Measurements from ENCODE around the gene KIF5C.

KIF5C gene

DNA sequence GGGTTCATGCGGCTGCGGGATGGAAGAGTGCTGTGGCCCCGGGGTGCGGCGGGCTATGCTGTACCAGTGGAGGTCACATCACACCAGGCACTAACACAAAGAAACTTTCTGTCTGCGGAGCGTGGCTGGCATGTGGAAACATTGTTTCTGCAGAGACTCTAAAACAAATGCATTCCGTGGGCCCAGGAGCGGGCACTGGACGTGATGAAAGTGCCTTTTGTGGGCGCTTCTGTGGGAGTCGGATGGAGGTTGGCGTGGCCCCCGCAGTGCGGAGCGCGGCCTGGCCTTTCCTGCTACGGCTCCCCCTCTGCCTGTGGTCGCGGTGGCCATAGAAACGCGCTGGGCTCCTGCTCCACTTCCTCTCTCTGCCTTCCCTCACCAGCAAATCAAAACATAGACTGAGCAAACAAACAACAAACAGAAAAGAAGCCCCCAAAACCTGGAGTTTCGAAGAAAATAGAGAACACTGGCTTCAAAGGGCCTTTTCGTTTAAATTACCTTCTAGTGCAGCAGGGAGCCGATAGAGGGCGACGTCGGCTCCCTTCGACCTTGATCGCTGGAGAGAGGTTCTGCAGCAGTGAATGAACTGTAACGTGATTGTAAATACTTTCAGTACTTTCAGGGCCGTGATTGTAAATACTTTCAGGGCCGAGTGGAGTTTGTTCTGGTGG lies 51.4 kb downstream of the KIF5C start:
- peak; percentile 2 for DNase-seq

DNA sequence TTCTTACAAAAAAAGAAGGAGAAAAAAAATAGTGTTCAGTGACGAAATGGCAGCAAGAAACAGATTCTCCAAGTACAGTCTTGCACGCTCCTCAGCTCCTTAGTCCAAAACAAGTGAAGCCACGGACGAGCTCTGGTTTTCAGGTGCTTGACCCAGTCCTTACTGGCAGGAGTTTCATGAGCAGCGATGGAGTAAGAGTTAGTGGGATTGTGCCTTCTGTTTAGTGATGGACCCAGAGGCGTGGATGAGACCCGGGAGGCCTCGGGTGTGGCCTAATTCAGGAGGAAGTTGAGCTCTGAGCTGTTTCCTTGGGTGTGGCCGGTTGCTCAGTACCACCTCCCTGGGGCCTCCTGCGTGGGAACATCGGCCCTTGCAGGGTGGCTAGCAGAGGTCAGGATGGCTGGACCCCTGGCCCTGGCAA lies 52.0 kb downstream of the KIF5C start:
- DNase-seq: no peak

DNA sequence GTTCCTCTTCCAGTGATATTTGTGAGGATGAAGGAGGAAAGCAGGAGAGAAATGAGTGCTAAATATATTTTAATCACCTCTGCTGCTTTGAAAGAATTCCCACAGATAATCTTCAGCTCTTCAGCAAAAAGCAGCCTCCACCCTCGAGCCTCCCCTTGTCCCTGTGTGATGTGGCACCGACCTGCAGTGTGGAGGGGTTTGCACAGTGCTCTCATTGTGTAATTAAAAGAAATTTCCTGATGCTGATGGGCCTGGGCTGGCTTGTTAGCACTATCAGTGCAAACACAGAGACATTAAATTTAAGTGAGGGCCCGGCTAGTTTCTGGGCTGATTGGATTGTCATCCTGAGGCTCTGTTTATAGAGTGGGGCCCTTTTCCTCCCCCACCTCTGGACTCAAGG lies 53.4 kb downstream of the KIF5C start:
- no peak for DNase-seq

DNA sequence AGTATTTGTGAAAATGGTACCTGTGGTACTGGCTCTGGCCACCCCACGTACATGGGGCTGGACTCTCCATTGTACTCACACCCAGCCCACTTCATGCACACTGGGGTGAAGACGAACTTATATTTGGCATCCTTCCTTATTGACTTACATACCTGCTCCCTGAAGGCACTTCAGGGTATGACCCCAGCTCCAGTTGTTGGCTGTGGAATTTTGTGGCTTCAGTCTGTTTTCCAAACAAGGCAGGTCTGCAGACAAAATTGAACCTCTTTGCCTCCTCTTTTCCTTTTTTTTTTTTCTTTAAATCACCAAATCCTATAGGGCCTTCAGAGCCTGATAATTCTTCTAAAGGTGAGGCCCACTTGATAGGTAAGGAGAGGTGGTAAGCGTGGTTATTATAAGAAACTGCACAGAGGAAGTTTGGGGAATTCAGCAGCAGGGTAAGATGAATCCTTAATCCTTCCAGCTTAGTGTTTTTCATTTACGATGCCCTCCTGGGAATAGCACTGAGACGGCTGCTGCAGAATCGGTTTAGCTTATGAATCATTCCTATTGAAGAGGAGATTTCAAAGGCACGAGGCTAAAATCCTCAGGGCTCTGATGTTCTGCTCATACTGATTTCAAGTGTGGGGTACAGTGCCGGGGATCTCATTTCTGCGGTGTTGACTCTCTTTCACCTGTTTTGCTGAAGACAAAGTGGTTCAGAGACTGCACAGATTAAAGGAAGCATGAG lies 55.2 kb downstream of the KIF5C start:
- DNase-seq: no peak

DNA sequence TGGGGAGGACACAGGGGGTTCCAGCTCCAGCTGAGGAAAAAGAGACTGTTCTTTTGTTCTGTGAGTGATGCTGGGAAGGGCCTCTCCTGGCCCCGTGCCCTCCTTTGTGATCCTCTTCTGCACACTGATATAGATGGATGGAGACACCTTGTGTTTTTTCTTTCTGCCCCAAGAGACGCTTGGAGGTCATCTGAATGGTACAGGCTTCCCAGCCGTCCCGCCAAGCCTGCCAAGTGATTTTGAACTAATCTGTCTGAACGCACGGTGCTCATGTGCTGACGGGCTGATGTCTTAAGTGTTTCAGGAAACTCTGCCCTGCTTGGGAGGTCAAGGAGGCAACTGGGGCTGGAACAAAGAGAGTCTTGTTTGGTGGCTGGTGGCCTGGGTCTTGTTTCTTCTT lies 57.5 kb downstream of the KIF5C start:
- no peak for DNase-seq

DNA sequence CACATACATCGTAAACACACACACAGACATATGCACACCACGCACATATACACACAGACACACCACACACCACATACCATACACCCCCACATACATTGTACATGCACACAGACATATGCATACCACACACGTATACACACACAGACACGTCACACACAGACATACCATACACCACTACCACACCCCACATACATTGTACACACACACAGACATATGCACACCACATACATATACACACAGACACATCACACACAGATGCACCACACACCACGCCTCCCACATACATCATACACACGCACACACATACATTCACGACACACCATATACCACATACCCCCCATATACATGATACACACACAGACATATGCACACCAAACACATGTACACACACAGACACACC lies 58.4 kb downstream of the KIF5C start:
- no peak for DNase-seq

DNA sequence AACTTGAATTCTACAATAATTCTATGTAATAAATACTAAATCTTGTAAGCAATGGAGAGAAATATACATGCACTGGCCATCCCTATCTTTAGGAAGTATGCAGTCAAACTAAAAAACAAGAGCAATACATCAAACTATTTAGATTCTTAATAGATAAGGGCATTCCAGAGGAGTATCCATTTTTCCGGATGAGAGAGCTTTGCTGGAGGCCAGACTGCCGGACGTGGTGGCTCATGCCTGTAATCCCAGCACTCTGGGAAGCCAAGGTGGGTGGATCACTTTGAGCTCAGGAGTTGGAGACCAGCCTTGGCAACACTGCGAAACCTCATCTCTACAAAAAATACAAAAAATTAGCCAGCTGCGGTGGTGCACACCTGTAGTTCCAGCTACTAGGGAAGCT lies 60.8 kb downstream of the KIF5C start:
- no peak for DNase-seq

DNA sequence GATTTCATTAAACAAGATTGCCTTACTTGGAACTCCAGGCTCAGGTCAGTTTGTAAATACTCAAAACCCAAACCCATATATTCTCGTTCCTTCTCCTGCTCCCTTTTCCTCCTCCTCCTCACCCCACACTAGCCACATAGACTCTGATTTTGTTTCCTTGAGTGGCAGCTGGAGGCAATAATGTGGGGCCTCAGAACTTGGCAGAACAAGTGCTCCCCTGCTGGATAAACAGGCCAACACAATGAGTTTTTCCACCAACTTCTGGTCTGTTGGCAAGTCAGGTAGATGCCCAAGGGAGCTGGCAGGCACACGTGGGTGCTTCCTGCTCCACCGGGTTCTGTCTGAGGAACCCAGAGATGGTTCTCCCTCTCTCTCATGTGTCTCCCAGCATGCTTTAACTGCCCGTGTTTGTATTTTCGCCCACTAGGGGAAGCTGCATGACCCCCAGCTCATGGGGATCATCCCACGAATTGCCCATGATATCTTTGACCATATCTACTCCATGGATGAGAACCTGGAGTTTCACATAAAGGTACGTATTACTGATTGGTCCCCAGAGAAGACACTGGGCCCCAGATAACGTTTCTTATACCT lies 61.9 kb downstream of the KIF5C start:
- no peak for DNase-seq

DNA sequence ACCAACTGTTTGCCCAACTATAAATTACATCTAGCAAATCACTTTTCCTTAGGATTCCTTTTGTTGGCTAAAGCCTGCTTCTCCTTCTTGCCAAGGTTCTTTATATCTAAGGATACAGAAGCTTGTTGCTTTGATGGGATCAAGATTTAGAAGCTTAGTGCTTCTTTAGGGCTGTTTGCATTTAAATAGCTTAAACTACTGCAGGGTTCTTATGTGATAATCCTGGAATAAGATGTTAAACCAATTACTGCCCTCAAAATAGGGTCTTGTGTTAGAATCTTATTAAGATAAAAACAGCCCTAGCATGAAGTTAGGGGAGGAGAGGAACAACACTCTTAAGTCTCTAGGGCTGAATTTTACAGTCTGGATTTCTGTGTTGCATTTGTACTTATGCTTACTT lies 64.2 kb downstream of the KIF5C start:
- DNase-seq: no peak

DNA sequence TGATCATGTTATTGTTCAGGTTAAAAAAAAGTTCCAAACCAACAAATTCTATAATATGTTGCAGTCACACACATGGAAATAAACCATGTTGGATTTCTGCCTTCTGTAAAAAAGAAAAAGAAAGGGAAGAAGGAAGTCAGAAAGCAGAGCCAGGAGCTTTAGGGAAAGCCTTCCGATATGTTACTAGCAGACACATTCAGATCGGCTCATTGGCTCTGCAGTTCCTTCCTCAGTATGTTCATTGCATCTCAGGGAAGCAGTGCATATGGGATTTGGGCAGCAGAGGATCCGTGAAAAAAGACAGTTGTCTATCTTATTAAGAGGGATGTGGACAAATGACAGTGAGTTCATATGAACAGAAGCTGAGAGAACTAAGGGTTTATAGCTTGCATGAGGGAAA lies 68.1 kb downstream of the KIF5C start:
- no peak for DNase-seq

DNA sequence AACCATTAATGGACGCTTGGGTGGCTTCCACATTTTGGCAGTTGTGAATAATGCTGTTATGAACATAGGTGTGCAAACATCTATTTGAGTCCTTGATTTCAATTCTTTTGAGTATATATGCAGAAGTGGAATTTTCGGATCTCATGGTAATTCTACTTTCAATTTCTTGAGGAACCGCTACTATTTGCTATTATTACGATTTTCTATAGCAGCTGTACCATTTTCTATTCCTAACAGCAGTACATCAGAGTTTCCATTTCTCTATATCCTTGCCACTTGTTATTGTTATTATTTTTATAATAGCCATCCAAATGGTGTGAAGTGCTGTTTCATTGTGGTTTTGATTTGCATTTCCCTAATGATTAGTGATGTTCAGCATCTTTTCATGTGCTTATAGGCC lies 69.5 kb downstream of the KIF5C start:
- DNase-seq: no peak

DNA sequence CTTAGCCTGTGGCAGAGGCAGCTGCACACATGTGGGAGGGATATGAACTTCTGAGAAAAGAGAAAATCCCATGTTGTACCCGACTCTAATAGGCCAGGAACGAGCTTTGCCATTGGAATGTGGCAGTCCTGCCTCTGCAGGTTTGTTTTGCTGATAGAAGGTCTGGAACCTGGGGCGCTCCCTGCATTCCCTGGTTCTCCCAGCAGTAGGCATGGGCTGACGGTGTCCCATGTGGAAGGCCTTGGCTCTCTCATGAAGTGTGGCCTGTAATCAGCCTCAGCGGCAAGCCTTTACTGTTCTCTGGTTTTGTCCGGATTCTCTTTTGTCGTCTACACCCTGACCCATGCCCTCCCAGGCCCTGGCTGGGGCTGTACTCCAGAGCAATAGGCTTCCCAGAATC lies 72.3 kb downstream of the KIF5C start:
- no peak for DNase-seq

DNA sequence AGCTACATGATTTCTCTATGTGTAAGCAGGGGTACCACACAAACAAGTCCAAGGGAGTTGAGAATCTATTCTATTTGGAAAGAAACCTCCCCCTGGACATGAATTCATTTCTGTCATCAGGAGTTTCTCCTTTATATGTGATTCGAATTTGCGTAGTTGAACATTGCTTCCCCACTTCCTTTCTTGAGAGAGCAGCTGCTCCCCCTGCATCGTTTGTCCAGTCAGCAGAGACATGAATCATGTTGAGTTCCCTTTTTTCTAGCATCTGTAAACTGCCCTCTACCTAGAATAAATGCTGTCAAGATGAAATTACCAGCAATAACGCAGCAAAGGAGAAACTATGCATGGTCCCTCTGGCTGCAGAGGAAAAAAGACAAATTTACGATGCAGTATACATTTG lies 73.8 kb downstream of the KIF5C start:
- peak; percentile 11 for DNase-seq

DNA sequence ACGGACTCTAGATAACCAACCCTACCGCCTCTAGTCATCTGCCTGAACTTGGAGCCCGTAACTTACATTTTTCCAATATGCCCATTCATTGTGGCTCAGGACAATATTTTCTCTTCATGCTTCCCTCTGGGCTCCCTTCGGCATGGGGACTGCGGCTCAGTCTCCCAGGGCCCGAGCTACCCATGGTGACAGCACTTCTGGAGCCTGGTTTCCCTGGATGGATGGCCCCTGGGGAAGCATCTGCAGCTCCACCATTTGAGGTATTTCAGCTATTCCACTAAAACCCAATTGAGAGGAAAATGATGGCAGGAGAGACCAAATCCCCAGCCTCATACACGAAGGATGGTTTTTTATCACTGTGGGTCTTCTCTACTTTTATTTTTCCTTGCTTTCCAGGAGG lies 74.3 kb downstream of the KIF5C start:
- no peak for DNase-seq

DNA sequence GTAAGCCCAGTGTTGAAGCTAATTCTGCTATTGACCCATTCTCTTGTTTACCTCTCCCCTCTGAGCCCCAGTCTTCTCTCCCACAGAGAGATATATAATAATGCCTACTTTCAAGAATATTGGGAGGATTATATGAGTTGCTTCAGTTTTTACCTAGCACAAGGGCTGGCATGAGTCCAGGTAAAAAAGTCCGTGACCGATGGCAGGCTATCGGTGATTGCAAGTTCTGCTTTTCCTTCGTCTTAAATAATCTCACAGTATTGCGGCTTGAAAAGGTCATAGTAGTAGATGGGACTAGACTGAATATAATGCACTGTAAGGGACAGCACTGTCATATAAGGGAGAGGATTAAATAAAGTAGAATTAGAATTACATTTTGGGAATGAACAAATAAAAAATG lies 77.6 kb downstream of the KIF5C start:
- no peak for DNase-seq

DNA sequence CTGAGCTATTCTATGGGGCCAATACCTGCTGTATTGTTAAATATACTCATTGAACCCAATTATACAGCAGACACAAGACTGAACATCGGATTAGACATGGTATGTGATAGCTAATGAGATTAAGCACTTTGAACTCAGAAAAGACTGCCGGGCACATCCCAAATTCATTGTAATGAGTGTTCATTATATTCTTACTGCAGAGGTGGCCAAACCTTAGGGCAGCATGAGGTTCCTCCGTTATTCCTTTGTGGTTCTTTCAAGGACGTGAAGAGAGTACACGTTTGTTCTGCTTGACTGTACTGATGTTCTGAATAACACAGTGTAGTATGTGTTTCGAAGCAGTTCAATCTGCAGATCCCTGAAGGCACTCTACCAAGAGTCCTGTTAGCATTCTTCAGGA lies 78.4 kb downstream of the KIF5C start:
- no peak for DNase-seq

DNA sequence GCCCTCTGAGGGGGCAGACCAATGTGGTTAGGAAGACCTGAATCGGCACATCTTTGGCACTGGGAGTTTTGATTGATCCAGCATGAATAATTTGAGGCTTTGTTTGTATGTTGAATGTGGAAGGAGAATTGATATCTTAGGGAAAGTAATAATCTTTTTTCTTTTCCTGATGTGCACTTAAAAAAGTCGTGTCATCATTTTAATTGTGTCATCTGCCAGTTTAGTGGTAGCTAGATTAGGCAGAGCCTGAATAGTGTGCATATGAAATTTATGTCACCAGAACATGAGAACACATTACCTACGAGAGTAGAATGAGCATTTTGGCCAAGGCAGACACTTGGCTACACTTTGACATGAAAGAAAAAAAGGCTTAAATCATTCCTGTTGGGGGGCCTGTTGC lies 79.5 kb downstream of the KIF5C start:
- no peak for DNase-seq

DNA sequence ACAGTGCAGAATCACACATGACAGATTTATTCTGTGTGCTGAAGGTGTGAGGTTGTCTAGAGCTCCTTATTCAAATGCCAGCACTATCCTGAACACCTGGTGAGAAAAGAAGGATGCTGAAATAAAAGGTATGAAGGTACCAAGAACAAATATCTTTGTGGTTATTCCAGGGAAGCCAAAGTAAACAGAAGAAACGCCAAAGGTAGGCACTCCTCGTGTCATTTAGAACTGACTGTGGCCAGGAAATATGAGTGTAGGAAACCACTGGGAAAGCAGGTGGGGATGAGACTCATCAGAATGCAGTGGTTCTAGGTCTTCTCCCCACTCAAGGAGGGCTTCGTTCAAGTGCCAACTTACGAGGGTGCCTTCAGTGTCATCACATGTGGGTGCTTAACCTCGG lies 80.8 kb downstream of the KIF5C start:
- no peak for DNase-seq

DNA sequence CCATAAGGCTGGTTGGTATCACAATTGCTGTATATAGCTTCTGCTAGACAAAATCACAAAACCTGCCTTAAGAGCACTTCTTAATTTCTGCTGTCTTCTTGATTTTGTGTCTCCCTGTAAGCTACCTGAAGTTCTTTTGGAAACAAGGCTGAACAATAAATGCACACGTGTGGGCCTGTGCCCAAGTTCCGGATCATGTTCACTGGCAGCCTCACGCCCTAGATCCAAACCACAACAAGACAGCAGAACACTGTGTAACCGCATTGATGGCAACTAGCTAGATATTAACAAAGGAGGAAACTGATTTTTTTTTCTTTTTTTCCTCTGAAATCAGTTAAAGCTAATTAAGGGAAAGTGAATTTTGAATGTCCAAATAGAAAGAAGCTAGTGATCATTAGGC lies 82.0 kb downstream of the KIF5C start:
- no peak for DNase-seq

DNA sequence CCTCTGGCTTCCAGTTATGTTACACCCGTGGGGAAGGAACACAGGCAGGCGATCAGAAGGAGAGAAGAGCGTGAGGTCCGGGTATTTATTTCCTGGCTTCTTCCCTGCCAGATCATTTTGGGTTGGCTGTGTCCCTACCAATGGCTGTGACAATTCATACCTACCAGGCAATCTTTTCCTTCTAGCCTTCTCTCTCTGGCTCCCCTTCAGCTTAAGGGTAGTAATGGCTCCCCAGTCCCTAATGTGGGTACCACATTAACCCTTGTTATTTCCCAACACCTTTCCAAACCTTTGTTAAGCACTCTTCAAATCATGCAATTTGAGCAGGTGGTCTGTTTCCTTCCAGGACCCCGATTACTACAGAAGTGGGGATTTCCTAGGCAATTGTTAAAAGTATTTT lies 84.7 kb downstream of the KIF5C start:
- no peak for DNase-seq

DNA sequence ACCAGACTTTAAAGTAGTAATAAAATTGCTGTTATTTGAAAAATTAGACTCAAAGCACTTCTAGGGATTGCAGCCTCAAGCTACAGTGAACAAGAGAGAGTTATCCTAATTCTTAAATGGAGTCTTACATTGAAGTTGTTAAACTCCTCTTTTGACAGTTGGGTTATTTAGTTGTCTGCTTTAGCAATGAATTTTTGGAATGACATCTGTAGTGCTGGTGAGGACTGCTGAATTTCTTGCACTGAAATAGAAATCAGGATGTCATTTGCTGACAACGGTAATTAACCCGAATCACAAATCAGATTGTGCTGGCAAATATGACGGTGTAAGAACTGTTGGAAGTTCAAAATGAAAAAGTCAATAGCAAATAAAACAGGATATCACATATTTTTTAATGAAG lies 85.5 kb downstream of the KIF5C start:
- DNase-seq: no peak

DNA sequence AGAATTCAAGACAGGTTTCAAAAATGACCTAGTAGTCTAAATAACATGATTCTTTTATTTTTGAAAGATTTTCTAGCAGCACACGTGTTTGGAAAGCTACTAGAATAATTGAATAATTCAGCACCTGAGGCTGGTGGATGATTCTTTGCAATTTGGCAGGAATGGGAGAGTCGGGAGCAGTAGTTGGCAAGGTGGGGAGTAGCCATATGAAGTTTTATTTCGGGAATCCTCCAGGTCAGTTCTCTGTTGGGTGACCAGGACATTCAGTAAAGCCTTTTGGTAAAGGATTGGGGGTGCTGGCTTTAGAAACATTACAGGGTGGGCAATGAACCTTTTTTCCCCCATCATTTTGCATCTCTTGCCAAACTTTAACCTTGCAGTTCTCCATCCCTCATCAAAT lies 88.4 kb downstream of the KIF5C start:
- DNase-seq: no peak

DNA sequence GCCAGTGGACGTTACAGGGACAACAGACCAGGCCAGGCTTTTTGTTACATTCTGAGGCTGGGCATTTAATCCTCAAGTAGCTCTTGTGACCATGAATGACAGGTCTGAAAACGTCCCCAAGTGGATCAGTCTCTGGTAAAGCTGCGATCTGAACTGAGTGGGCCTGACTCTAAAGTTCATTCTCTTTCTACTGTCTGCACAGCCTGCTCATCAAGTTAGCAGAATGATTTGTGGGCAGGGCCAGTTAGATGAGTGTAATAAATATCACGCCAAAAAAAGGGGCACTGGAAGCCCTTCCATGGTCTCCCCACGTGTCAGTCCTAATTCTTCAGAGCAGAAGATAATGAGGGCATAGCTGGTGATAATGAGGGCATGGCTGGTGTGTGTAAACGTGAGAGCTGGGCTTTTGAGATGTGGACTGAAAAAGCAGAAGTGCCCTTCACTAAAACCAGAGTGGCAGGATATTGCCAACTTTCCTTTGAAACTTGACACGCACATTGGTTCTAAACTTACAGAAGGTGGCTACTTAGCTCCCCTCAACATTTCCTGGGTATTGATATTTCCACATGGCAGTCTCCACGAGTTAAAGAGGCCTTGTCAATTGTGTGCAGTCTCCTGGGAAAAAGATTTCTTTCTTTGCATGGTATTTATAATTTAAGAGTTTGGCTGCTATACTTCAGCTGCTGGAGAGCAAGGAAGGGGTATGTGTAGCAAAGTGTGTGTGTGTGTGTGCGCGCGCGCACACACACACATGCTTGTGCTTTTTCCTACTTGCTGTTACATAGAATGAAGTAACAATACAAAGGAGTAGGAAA lies 90.8 kb downstream of the KIF5C start:
- DNase-seq: peak; percentile 20

DNA sequence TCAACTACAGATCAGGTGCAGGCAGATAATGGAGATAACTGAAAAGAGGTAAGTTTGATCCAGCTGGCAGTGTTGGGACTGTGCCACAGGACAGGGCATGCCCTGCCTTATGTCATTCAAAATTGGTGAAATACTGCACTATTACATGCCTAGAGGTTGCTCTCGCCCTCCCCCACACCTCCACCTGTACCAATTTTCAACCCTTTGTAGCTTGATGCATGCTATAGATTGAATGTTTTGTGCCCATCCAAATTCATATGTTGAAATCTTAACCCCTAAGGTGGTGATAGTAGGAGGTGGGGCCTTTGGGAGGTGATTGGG lies 91.4 kb downstream of the KIF5C start:
- no peak for DNase-seq

All from GDM1 (cell line).